ENCODE results near the gene CCBE1. TPM values are rescaled to one million over a fixed set of nuclear protein-coding genes. Genes with fewer than 3 reads are reported as not detected.

CCBE1 gene
- total RNA-seq, 1 experiment from 2014 or later, result 0.09 TPM

DNA sequence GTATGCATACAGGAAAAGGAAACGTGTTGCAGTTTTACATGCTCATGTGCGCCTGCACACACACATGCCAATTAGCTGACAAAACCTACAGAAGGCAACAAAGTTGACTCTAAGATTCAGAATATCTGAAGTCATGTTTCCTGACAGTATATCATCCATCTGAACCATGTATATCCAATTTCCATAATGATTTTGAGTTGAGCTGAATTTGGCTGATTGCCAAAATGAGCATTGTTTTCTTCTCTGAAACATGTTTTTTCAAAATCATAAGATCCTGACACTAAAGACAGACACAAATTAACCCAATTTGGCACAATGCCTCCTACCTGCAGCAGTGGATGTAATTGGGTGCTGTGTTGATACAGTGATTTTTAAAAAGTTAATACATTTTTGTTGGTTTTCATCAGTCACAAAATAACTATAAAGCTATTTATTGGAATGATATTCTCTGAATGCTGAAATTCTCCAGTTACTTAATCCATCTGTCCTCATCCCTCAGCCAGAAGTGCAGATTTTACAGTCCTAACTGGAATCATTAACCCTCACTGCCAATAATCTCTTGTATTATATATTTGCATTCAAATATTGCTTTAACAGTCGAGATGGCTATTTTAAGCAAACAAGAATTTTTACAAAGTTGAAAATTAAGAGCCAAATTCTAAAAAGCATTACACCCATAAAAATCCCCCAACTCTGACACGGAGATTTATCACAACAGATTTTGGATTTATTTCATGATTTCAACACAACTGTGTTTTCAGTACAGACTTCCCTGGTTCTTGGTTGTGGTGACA is 176.5 kb downstream of the CCBE1 start:
- H3K27me3 Mint-ChIP-seq (ENCODE audit: insufficient read depth, unreplicated experiment), result no peaks in the 10 kb centered on the region
- CTCF ChIA-PET, result no interaction called here

DNA sequence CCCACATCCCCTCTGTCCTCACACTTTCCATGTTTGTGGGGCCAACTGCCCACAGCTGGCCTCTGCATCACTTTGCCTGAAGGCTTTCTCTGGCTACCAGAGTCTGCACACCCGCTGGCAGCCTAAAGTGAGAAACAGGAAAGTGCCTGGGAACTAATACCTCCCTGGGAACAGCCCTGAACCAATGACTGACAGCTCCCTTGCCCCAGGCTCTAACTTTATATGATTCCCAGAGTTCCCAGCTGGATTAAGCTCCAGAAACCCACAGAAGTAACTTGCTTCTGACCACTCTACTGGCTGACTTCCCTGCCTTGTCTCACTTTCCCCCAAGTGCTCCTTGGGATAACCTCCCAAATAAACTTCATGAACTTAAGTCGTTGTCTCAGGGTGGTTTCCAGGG is 178.5 kb downstream of the CCBE1 start:
- peaks cover 7% of the 10 kb centered on the region for H3K4me1 ChIP-seq

More for the DNA sequence above, 176.5 kb downstream of the CCBE1 start:
- intact Hi-C loops (cut with micrococcal nuclease; ENCODE audit: unreplicated experiment), result no loop called here
- POLR2A ChIA-PET, result no interaction called here
- H3K4me3 ChIP-seq (ENCODE audit: low read depth, low read length), result no peak overlapping the region
- Mint-ChIP-seq H3K9me3 (ENCODE audit: unreplicated experiment) (no peaks in the 10 kb centered on the region), H3K4me1 (ENCODE audit: low read depth, unreplicated experiment) (peaks cover 5% of the 10 kb centered on the region), H3K27ac (ENCODE audit: unreplicated experiment) (no peak overlapping the region), H3K36me3 (ENCODE audit: insufficient read depth, unreplicated experiment) (no peaks in the 10 kb centered on the region), H3K4me3 (ENCODE audit: unreplicated experiment) (no peak overlapping the region)
- BruUV-seq (replicated peaks), result no TSS peak
- H3K9me3 ChIP-seq, result no peaks in the 10 kb centered on the region
- no peaks in the 10 kb centered on the region for H3K36me3 ChIP-seq (ENCODE audit: control insufficient read depth, insufficient read depth, low read length)
- peaks cover 7% of the 10 kb centered on the region for H3K4me1 ChIP-seq
- DNase-seq, result no peak
- no peak for TF ChIP-seq CTCF (IDR thresholded peaks at IDR 0.05; ENCODE audit: insufficient read depth in 1 of 2, low read depth in 1 of 2, low read length in 1 of 2, severe bottlenecking in 1 of 2, unreplicated experiment in 1 of 2)
- no peaks in the 10 kb centered on the region for H3K27me3 ChIP-seq (replicated peaks; ENCODE audit: control insufficient read depth, insufficient read depth, low read length)

More for the DNA sequence above, 178.5 kb downstream of the CCBE1 start:
- Histone ChIP-seq H3K27me3 (replicated peaks; ENCODE audit: control insufficient read depth, insufficient read depth, low read length) (no peaks in the 10 kb centered on the region), H3K36me3 (ENCODE audit: control insufficient read depth, insufficient read depth, low read length) (no peaks in the 10 kb centered on the region), H3K9me3 (no peaks in the 10 kb centered on the region), H3K4me3 (ENCODE audit: low read depth, low read length) (no peak overlapping the region)
- H3K27ac Mint-ChIP-seq (ENCODE audit: unreplicated experiment), result no peak overlapping the region
- no peaks in the 10 kb centered on the region for H3K9me3 Mint-ChIP-seq (ENCODE audit: unreplicated experiment)
- no peak overlapping the region for H3K4me3 Mint-ChIP-seq (ENCODE audit: unreplicated experiment)
- no peaks in the 10 kb centered on the region for H3K27me3 Mint-ChIP-seq (ENCODE audit: insufficient read depth, unreplicated experiment)
- no peaks in the 10 kb centered on the region for H3K36me3 Mint-ChIP-seq (ENCODE audit: insufficient read depth, unreplicated experiment)
- ChIA-PET CTCF (no interaction called here), POLR2A (no interaction called here)
- H3K4me1 Mint-ChIP-seq (ENCODE audit: low read depth, unreplicated experiment), result peaks cover 5% of the 10 kb centered on the region
- no peak for DNase-seq
- TF ChIP-seq CTCF (IDR thresholded peaks at IDR 0.05; ENCODE audit: insufficient read depth in 1 of 2, low read depth in 1 of 2, low read length in 1 of 2, severe bottlenecking in 1 of 2, unreplicated experiment in 1 of 2), result no peak
- BruUV-seq (replicated peaks), result no TSS peak
- intact Hi-C loops (cut with micrococcal nuclease; ENCODE audit: unreplicated experiment), result loop anchor here (5.0 kb wide), 1 partner anchor 61 kb away; no protein-coding TSS in a partner anchor
